NCI-H2171 (cell line): Measurements from ENCODE around the gene RAP1GAP2.
"Not testable (repeated sequence)": the region's sequence is repeated elsewhere in the genome, so short reads cannot be mapped to it uniquely, and the experiment has no call there.

Source experiments
- DNase-seq: peaks from one replicate; lab custom pipeline; 2025; lab: John Stamatoyannopoulos, UW

Gene RAP1GAP2

GRCh38 chr17:2814481-2815341, 18.5 kb downstream of the RAP1GAP2 start:
- no peak for DNase-seq

- no peak for DNase-seq
Measured at GRCh38 chr17:2815781-2816185, 19.5 kb downstream of the RAP1GAP2 start.

DNA sequence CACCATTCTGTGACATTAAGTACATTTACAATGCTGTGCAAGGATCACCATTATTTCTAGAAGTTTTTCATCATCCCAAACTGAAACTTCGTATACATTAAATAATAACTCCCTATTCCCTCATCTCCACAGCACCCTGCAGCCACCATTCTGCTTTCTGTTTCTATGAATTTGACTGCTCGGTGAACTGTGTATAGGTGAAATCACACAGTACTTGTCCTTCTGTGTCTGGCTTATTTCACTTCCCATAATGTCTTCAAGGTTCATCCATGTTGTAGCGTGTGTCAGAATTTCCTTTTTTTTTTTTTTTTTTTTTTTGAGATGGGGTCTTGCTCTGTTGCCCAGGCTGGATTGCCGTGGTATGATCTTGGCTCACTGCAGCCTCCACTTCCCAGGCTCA, 20.4 kb downstream of the RAP1GAP2 start:
- no peak for DNase-seq

DNA sequence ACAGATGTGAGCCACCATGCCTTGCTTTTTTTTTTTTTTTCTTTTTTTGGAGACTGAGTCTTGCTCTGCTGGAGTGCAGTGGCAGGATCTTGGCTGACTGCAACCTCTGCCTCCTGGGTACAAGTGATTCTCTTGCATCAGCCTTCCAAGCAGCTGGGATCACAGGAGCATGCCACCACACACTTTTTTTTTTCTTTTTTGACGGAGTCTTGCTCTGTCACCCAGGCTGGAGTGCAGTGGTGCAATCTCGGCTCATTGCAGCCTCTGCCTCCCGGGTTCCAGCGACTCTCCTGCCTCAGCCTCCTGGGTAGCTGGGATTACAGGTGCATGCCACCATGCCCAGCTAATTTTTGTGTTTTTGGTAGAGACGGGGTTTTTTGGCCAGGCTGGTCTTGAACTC, 23.1 kb downstream of the RAP1GAP2 start:
- DNase-seq, result not testable (repeated sequence)

DNA sequence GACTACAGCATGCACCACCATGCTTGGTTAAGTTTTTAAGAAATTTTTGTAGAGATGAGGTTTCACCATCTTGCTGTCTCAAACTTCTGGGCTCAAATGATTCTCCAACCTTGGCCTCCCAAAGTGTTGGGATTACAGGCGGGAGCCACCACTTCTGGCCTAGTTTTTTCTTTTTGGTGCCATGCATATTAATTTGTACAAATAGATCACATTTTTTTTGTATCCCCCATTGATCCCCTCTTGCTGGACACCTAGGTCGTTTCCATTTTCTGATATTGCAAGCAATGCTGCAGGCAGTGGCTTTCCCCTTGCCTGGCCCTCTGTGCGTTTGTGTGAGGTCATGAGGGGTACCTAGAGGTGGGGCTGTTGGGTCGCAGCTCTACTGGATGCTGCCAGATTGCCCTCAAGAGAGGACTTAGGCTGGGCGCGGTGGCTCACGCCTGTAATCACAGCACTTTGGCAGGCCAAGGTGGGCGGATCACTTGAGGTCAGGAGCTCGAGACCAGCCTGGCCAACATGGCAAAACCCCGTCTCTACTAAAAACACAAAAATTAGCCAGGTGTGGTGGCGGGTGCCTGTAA, 23.8 kb downstream of the RAP1GAP2 start:
- no peak for DNase-seq

GRCh38 chr17:2821868-2822267, 25.6 kb downstream of the RAP1GAP2 start:
- no peak for DNase-seq

- no peak for DNase-seq
Measured at GRCh38 chr17:2822358-2822757, 26.1 kb downstream of the RAP1GAP2 start.

- DNase-seq, result no peak
Measured at GRCh38 chr17:2825253-2825970, 29.2 kb downstream of the RAP1GAP2 start.

- DNase-seq, result peak; percentile 73
Measured at GRCh38 chr17:2828397-2829038, 32.3 kb downstream of the RAP1GAP2 start.

DNA sequence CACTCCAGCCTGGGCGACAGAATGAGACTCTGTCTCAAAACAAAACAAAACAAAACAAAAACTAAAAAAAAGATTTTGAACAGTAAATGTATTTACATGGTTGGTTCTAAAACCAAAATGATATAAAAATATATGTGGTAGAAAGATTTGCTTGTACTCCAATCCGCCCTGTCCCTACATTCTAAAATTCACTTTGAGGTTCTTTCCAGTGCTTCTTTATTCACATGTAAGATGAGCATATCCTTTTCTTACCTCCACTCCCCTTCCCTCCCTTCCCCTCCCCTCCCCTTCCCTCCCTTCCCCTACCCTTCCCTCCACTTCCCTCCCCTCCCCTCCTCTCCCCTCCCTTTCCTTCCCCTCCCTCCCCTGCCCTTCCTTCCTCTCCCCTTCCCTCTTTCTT, 34.4 kb downstream of the RAP1GAP2 start:
- DNase-seq, result no peak

- DNase-seq, result no peak
Measured at GRCh38 chr17:2835780-2836179, 39.5 kb downstream of the RAP1GAP2 start.

GRCh38 chr17:2837147-2837561, 40.9 kb downstream of the RAP1GAP2 start:
- no peak for DNase-seq

DNA sequence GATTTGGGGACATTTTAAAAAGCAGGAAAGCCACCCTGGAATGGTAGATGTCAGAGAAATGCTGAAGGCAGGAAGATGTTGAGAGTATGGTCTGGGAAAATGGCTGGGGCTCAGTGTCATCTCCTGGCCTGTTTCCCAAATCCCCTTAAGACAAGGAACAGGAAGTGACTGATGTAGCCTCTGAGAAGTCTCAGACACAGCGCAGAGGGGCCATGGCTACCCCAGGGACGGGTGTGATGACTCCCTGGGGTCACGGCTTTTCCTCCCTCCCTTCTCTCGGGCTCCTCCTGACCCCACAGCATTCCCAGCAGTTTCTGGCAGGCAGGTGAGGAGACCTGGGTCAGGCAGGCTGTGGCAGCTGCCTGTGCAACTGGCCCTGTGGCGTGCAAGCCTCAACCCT, 45.4 kb downstream of the RAP1GAP2 start:
- DNase-seq, result no peak

GRCh38 chr17:2842464-2842863, 46.2 kb downstream of the RAP1GAP2 start:
- DNase-seq, result no peak

DNA sequence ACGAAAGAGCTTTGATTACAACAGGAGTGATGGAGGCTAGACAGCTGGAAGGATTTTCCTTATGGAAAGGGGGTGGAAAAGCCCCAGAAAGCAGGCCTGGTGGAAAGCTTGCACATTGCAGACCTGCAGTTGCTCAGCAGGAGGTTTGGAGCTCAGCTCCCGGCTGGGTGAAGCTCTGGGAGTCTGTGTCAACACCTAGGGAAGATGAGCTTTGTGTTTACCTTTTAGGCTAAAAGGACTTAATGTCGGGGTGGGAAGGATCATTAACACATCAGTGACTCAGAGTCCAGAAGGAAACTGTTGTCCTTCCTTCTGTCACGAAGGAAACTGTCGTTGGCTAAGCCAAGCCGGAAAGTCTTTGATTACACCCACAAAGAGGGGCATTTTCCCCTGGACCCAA, 48.2 kb downstream of the RAP1GAP2 start:
- peak; percentile 72 for DNase-seq

GRCh38 chr17:2847381-2848333, 51.4 kb downstream of the RAP1GAP2 start:
- DNase-seq, result no peak

DNA sequence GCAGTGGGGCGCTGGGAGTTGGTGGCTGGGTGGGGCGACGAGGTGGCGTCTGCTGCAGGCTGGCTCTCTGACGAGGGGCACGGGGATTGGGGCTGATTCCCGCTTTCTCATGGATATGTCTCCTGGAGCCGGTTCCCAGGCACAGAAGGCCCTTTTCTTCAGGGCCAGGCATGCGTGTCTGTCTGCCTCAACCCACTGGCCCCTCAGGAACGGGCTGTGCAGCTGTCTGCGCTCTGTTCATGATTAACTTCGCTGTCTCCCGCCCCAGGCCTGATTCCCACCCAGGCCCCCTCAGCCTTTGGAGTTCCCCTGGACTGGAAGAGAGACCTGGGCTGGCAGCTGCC, 53.1 kb downstream of the RAP1GAP2 start:
- DNase-seq, result no peak

- no peak for DNase-seq
Measured at GRCh38 chr17:2850991-2851390, 54.8 kb downstream of the RAP1GAP2 start.

- DNase-seq, result no peak
Measured at GRCh38 chr17:2851615-2852014, 55.4 kb downstream of the RAP1GAP2 start.

- no peak for DNase-seq
Measured at GRCh38 chr17:2852221-2852620, 56.0 kb downstream of the RAP1GAP2 start.

DNA sequence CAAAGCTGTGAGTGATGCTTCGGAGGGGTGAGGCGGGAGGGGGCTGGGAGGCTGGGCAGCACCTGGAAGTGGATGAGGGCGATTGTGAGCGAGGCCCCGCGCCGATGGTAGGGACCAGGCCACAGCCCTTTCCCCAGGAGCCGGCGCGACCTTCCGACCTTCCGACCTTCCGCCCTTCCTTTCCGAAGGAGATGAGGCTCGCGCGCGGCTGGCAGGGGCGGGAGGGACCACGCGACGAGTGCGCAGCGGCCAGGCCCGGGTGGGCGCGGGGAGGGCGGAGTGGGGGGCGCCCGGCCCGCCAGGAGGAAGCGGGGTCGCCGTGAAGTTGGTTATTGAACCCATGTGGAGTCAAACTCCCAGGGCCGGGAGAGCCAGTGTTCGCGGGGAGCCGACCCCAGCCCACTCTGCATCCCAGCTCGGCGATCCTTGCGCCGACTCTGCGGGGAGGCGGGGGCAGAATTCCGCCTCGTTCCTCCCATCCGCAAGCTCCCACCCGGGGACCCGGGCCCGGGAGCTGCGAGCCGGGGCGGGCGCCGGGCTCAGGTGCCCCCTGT, 56.6 kb downstream of the RAP1GAP2 start:
- no peak for DNase-seq
